GM12874 (cell line): ENCODE measurements around the gene HMCN1.

ENCODE experiments used
- TF ChIP-seq, protein P1 (sequence below): IDR thresholded peaks from 2 replicates; pipeline ENCODE4 v1.5.1; 2011; ENCODE audit warnings: low read depth, mild to moderate bottlenecking, control low read depth, low read length, moderate library complexity; ENCODE audit not compliant: insufficient read depth

The HMCN1 gene

GRCh38 chr1:186002406-186002805 lies 268.2 kb downstream of the HMCN1 start:
- TF ChIP-seq, protein P1, sequence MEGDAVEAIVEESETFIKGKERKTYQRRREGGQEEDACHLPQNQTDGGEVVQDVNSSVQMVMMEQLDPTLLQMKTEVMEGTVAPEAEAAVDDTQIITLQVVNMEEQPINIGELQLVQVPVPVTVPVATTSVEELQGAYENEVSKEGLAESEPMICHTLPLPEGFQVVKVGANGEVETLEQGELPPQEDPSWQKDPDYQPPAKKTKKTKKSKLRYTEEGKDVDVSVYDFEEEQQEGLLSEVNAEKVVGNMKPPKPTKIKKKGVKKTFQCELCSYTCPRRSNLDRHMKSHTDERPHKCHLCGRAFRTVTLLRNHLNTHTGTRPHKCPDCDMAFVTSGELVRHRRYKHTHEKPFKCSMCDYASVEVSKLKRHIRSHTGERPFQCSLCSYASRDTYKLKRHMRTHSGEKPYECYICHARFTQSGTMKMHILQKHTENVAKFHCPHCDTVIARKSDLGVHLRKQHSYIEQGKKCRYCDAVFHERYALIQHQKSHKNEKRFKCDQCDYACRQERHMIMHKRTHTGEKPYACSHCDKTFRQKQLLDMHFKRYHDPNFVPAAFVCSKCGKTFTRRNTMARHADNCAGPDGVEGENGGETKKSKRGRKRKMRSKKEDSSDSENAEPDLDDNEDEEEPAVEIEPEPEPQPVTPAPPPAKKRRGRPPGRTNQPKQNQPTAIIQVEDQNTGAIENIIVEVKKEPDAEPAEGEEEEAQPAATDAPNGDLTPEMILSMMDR = no peak

DNA sequence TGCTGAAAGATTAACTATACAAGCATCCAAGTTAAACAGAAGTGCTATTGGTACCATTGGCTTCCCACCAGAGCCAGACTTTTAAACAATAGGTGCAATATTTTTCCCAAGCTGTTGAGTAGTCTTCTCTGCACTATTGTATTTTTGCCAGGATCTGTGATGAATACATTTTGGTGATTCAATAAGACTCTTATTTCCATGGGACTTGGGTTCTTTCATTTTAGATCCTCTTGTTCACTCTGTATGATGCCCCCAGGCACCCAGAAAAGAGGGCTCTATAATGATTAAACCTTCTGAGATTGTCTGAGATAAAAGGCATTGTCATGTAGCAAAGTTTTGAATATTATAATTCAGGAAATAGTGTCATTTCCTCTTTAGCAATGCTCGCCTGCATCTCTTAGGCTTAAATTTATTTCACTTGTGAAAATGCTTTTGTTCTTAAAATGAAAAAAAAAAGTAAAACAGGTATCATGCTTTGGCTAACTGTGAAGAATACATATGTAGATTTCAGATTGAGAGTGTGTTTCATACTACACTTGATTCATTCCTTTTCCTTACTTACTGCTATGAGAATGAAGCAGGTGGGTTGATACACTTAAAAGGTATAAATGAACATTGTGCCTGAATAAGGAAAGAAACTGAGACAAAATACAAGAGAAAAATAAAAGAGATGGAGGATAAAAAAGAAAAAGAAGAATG lies 275.0 kb downstream of the HMCN1 start:
- TF ChIP-seq, protein P1 = no peak

- TF ChIP-seq, protein P1 = no peak
Measured at GRCh38 chr1:186014370-186015037, 280.3 kb downstream of the HMCN1 start.

DNA sequence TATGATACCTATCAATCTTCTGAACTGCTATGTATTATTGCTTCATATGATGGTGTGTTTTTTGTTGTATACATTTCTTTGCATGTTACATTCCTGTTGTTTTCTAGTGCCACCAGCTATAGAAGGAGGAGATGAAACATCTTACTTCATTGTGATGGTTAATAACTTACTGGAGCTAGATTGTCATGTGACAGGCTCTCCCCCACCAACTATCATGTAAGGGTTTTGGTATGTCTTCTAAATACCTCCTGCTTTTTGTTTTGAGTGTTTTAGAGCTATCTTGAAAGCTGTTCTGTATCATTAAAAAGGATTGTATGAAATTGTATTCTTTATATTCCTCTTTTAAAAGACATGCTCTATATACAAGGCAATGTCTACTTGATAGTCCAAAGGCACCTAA lies 282.7 kb downstream of the HMCN1 start:
- TF ChIP-seq, protein P1 = no peak

GRCh38 chr1:186022184-186022583 lies 288.0 kb downstream of the HMCN1 start:
- TF ChIP-seq, protein P1 = no peak

GRCh38 chr1:186026946-186027345 lies 292.8 kb downstream of the HMCN1 start:
- TF ChIP-seq, protein P1 = no peak

DNA sequence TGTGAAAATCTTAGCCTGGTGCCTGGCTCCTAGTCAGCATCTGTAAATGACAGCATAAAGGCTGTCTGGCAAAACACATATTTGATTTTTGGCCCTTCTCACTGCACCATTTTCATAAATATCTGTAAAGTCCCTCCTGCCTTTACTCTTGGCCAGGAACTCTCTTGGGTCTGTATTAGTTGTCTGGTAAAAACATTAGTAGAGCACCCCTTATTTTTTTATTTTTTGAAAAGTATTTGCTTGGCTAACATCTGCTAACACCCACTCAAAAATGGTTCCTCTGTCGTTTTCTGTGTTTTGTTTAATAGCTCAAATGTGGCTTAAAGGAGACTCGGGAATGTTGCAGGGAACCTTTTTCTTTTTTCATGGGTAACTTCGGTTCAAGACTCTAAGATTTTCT lies 293.4 kb downstream of the HMCN1 start:
- TF ChIP-seq, protein P1 = no peak
